Hematopoietic multipotent progenitor cell treated with erythropoietin and hydrocortisone succinate and interleukin-3 and kit ligand, for 6 days (in vitro differentiated cells): ENCODE data around the gene AVP.

Experiments
- DNase-seq: peaks from one replicate; pipeline ENCODE4 v3.0.0-alpha.2; 2015

Gene AVP

DNA sequence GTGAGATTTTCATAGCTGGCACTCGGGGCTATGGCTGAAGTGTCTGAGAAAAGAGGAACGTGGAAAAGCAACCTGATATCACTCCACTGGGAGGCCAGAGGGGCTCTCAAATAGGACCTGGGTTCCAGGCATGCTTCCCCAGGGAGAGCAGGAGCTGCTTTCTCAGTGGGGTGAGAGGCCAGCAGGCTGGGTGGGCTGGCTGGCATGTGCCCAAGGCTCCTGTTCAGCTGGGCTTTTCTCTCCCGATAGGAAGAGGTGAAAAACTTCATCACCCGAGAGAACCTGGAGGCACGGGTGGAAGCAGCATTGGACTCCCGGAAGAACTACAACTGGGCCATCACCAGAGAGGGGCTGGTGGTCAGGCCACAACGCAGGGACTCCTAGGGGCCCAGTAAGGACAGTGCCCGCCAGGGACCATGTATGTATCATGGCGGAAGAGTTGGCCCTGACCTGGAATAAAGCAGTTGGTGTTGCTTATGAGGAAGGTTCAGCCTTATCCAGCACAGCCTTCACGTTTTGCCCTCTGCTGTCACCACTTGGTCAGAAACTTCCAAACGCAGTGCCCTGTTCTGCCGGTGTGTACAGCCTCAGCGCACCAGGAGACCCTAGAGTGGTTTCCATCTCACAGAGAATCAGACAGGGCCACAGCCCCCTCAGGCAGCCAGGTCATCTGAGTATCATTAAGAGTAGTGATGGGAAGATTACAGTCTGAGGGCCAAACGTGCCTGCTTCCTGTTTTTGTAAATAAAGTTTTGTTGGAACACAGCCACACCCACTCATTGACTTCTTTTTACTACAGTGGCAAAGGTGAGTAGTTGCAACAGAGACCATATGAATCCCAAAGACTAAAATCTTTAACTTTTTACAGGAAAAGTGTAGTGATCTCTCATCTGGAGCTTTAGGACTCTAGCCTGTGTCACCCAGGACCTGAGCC, 36.8 kb downstream of the AVP start:
- peak; percentile 39 for DNase-seq

DNA sequence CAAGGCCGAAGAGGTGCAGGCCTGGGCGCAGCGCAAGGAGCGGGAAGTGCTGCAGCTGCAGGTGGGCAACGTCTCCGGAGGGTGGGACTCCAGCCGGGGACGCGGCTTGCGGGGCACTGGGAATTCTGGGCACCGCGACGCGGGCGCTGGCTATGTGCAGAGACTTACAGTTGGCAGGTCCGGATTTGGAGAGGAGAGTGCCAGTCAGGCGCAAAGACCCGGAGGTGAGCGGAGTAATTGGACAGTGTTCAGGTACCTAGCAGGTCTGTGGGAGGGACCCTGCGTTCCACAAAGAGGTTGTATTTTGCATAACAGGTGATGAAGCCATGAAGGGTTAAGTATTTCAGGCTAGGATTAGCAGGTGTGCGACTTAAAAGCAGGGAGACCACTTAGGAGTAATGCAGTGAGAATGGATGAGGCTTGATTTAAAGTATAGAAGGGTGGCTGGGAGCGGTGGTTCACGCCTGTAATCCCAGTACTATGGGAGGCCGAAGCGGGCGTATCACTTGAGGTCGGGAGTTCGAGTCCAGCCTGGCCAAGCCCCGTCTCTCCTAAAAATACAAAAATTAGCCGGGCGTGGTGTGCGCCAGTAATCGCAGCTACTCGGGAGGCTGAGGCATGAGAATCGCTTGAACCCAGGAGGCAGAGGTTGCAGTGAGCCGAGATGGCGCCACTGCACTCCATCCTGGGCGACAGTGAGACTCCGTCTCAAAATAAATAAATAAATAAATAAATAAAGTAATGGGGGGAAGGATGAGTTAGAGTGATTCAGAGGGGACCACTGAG, 37.7 kb downstream of the AVP start:
- no peak for DNase-seq

DNA sequence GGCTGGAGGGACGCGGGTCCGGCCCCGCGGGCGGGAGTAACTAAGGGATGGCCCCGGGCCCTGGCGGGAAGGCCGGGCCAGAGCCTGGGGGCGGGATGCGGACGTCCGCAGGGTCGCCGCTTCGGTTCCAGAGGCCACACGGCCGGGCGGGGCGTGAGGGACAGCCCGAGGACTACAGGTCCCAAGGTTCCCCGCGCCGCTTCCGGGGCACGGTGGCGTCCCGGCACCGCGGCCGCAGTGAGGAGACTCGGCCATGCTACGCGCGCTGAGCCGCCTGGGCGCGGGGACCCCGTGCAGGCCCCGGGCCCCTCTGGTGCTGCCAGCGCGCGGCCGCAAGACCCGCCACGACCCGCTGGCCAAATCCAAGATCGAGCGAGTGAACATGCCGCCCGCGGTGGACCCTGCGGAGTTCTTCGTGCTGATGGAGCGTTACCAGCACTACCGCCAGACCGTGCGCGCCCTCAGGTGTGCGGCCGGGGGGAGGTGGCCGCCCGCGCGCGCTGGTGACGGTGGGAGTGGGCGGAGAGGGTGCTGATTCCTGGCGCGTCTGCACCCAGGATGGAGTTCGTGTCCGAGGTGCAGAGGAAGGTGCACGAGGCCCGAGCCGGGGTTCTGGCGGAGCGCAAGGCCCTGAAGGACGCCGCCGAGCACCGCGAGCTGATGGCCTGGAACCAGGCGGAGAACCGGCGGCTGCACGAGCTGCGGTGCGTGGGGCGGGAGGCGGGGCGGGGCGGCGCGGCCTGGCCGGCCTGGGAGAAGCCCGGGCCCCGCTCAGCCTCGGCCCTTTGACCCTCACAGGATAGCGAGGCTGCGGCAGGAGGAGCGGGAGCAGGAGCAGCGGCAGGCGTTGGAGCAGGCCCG, 38.5 kb downstream of the AVP start, which contains the start of gene MRPS26:
Gene MRPS26 (plus strand): TSS at position 237 of the 861 bp plus-strand sequence. CDS start 17 bp downstream, at position 254.
- peak; percentile 94 for DNase-seq

DNA sequence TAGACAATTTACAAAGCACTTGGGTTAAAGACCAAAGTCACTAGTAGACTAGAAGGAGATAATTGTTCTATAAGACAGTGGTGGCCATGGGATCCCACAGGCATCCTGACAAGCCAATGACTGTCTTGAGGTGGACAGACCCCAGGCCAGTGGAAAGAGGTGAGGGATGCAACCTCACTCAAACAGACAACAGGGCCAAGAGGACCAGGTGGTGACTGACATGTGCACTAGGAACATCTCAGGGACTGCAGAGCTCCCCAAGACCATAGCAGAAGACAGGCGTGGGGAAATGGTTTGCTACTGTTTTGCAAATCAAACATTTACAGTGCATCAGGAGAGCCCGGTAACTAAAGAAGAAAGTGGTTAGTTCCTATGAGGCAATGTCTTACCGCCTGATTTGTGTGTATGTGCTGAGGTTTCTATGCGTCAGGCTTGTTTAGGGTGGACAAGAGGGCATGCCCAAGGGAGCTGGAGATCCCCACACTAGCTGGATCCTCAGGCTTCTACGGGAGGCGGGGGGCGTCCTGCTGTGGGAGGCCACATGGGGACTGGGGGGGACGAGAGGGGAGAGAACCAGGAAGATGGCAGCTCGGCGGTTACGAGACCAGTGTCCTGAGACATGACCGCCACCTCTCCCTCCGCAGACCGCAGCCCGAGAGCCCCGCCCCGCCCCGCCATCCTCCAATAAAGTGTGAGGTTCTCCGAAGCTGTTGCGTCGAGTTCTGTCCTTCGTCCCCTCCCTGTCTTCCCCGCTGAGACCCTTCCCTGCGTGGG, 39.3 kb downstream of the AVP start:
- peak; percentile 86 for DNase-seq

DNA sequence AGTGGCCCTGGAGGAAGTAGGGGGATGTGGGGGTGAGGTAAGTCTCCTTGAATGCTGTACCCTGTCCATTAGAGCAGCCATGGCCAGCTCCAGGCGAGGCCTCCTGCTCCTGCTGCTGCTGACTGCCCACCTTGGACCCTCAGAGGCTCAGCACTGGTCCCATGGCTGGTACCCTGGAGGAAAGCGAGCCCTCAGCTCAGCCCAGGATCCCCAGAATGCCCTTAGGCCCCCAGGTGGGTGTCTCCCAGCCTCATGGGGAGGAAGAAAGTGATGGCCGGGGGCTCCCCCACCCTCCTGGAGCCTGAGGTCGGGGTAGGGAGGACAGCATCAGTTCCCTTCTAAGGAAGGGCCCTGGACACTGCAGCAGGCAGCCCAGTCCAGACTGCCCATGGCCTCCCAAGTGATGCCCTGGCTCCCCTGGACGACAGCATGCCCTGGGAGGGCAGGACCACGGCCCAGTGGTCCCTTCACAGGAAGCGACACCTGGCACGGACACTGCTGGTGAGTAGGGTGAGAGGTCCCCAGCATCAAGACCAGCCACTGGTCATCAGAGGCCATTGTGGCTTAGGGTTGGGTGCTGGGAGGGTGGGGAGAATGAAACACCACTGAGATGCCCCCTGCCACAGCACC, 40.1 kb downstream of the AVP start:
- no peak for DNase-seq

DNA sequence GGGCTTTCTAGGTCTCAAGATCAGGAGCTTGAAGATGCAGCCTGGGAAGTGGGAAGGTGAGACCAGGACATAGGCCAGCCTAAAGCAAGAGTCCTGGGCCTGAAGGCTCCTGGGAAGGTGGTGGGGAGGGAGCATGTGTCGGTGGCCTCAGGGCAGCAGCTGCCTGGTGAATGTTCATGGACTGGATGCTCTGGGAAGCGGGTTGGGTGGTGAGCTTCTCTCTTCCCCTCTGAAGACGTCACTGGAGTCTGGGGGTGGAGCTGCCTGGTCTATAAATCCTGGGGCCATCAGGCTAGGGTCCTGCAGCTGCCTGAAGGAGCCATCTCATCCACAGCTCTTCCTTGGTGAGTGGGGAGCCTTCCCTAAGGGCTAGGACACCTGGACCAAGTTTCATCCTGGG, 41.2 kb downstream of the AVP start, which contains the start of gene GNRH2:
Gene GNRH2 (plus strand): TSS at position 301 of the 400 bp plus-strand sequence. CDS start 793 bp downstream, outside the sequence.
- no peak for DNase-seq

DNA sequence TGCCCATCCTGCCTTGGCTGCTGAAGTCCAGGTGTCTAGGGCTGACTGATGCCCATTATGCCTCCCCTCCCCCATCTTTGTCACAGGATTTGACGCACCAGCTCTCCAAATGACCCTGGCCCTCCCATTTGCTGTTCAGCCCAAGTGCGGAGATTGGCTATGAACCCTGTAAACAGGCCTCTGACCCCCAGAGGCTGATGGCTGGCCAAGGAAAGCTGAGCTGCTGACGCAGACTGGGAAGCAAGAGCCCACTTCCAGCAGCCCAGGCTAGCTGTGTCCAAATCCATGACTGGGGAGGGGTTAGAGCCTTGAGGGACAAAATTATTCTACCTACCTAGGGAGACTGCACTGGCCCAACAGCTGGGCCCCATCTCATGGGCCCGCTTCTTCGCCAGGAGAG, 41.9 kb downstream of the AVP start:
- no peak for DNase-seq

DNA sequence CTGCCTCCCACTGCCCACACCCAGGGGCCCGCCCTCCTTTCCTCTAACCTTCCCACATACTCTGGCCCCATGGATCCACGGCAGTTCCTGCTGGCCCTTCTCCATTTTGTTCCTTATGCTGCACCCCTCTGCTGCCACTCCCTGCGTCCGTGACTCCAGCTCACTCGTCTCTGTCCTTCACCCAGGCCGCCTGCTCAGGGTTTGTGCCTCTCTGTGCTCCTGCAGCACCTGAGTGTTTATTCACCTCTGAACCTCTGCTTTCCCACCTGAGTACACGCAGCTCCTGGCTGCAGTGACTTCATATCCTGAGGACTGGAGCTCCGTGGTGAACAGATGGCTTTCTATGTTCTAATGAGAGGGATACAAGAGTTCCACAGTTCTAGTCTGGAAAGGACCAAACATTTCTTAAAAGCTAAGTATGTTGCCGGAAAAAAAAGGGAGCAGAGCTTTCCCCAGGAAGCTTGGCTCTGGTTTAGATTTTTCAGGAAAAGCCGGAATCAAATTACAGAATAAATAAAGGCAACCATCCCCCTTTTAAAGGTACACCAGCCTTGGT, 42.6 kb downstream of the AVP start:
- DNase-seq, result no peak

DNA sequence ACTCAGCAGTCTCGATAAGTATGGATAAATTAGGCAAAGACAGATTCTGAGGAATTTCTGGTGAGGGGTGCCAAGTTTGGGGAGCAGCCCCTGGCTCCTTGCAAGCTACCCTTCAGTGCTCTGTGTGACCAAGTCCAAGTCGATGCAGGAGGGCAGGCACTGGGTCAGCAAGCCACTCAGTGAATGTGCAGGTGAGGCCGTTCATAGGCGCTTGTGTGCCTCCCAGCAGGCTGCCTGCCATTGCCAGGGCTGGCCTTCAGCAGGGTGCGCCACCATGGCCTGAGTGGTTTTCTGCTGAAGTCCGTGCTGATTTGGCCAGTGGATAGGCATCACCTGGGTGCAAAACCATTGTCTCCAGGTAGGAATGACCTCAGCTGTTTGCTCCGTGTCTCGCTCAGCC, 44.4 kb downstream of the AVP start:
- DNase-seq, result no peak

DNA sequence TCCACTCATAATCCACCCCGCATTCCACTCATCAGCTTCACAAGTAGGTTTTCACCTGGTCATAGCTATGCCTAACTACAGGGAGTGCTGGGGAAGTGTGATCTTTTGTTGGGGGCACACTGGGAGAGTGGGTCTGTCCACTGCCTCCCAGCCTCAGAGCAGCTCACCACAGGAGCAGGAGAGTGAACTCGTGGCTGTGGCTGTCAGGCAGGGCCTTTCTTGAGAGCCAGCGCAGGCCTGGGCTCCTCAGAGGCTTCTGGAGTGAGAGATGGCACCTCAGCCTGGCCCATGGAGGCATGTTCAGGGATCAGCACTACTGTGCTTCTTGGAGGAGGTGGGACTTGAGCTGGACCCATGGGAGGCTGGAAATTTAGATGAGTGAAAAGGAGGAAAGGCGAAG, 45.1 kb downstream of the AVP start:
- DNase-seq, result no peak

DNA sequence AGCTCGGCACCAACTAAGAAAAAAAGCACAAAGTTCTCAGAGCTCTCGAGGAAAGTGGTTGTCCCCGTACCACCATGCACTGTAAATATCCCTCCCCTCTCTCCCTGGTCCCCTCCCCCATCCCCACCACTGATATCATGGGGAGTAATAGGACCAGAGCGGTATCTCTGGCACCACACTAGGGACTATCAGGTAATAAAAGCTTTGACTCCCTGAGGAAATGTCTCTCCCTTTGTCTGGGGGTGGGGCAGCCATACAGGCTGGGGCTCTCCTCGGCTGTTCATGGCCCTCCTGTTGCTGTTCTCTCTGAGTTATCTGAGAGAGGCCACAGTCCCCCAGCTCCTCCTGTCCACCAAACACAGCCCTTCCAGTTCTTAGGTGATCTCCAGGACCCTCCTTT, 46.1 kb downstream of the AVP start:
- no peak for DNase-seq

DNA sequence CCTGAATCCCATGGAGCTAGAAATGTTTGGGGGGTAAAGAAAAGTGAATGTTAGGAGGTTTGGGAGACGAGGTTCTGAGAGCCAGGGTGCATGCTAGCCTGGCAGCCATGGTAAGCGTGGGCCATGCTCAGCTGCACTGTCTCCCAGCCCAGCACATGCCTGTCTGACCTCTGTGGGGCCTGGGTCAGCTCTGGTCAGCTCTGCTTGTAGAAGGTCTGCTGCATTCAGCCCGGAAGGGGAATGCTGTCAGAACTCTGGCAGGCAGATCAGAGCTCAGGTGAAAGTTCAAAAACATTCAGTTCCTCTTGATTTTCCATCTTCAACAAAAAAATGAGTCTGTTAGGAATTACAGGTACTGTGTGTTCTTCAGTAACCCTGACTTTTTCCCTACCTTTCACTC, 46.9 kb downstream of the AVP start:
- DNase-seq, result no peak

DNA sequence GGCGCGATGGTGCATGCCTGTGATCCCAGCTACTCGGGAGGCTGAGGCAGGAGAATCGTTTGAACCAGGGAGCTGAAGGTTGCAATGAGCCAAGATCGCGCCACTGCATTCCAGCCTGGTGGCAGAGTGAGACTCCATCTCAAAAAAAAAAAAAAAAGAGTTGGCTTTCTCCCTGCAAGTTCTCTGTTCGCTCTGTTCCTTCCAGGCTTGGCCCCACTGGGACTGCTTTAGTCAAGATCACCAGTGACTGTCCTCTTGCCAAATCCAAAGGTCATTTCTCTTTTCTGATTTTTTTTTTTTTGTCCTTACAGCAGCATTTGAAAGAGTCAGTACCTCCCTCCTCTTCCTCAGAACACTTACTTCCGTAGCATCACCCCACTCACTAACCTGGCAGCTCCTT, 51.9 kb downstream of the AVP start:
- no peak for DNase-seq
